GM19035 (cell line): ENCODE results near the gene ATRX.
"Not testable (repeated sequence)": the region's sequence is repeated elsewhere in the genome, so short reads cannot be mapped to it uniquely, and the experiment has no call there.

ENCODE experiments used
- ATAC-seq: cut with Tn5 transposase; IDR thresholded peaks from one replicate; pipeline ENCODE4 v1.9.1; 2021; ENCODE audit not compliant: unreplicated experiment

Gene ATRX

GRCh38 chrX:77785486-77786364 is at the start of gene ATRX:
ATRX (minus strand) TSS chrX:77786216; CDS start chrX:77786001, 215 bp downstream.
- ATAC-seq, result peak; percentile 97

- ATAC-seq, result not testable (repeated sequence)
These were observed 45.5 kb upstream of the ATRX start for GRCh38 chrX:77831544-77831943.

- not testable (repeated sequence) for ATAC-seq
These were observed 36.0 kb upstream of the ATRX start for GRCh38 chrX:77821989-77822388.

GRCh38 chrX:77820091-77820727 is 34.2 kb upstream of the ATRX start:
- no peak for ATAC-seq

GRCh38 chrX:77814210-77814609 is 28.2 kb upstream of the ATRX start:
- no peak for ATAC-seq

- no peak for ATAC-seq
These were observed 16.2 kb upstream of the ATRX start for GRCh38 chrX:77802201-77802600.

- ATAC-seq, result no peak
These were observed 9.1 kb upstream of the ATRX start for GRCh38 chrX:77795124-77795523.

- no peak for ATAC-seq
These were observed 7.9 kb upstream of the ATRX start for GRCh38 chrX:77793946-77794345.

GRCh38 chrX:77788050-77788449 is 2.0 kb upstream of the ATRX start:
- no peak for ATAC-seq

GRCh38 chrX:77786365-77786680 is 307 bp upstream of the ATRX start:
- ATAC-seq, result peak; percentile 20

- no peak for ATAC-seq
These were observed 6.3 kb downstream of the ATRX start for GRCh38 chrX:77779695-77780094.

- no peak for ATAC-seq
These were observed 9.4 kb downstream of the ATRX start for GRCh38 chrX:77776659-77777058.

GRCh38 chrX:77771601-77772000 is 14.4 kb downstream of the ATRX start:
- ATAC-seq, result no peak

GRCh38 chrX:77768787-77769186 is 17.2 kb downstream of the ATRX start:
- no peak for ATAC-seq

GRCh38 chrX:77766212-77766611 is 19.8 kb downstream of the ATRX start:
- not testable (repeated sequence) for ATAC-seq

- no peak for ATAC-seq
These were observed 30.5 kb downstream of the ATRX start for GRCh38 chrX:77755561-77755960.

GRCh38 chrX:77753942-77754341 is 32.1 kb downstream of the ATRX start:
- ATAC-seq, result not testable (repeated sequence)

GRCh38 chrX:77749695-77750094 is 36.3 kb downstream of the ATRX start:
- ATAC-seq, result no peak

GRCh38 chrX:77743720-77744119 is 42.3 kb downstream of the ATRX start:
- ATAC-seq, result no peak

GRCh38 chrX:77742788-77743476 is 43.1 kb downstream of the ATRX start:
- ATAC-seq, result no peak

GRCh38 chrX:77740376-77740905 is 45.6 kb downstream of the ATRX start:
- no peak for ATAC-seq

GRCh38 chrX:77733342-77733741 is 52.7 kb downstream of the ATRX start:
- ATAC-seq, result no peak
